ENCODE results near the gene CAMK2B. TPM values are rescaled to one million over a fixed set of nuclear protein-coding genes. Genes with fewer than 3 reads are reported as not detected.

CAMK2B gene
- total and polyA plus RNA-seq, 7 donors, result 0.23 to 3.2 (median 1.5) TPM; not detected in 1

GRCh38 chr7:44251269-44251668, 74.1 kb downstream of the CAMK2B start:
- Histone ChIP-seq H3K4me1 (no peaks in the 10 kb centered on the region), H3K36me3 (no peaks in the 10 kb centered on the region), H3K27ac (no peak overlapping the region), H3K9me3 (no peaks in the 10 kb centered on the region), H3K27me3 (no peaks in the 10 kb centered on the region), H3K4me3 (no peak overlapping the region)
- TF ChIP-seq POLR2AphosphoS5 (IDR thresholded peaks at IDR 0.05) (no peak), POLR2A (IDR thresholded peaks at IDR 0.05) (no peak), CTCF (IDR thresholded peaks at IDR 0.05) (no peak), EP300 (IDR thresholded peaks at IDR 0.05) (no peak)
- no peak for DNase-seq
- WGBS, 2 donors, result 90 to 91% methylated on average over 10 of the region's 10 CpGs
- intact Hi-C loops (cut with DNase I), result no loop called here

GRCh38 chr7:44249639-44250234, 75.7 kb downstream of the CAMK2B start:
- intact Hi-C loops (cut with DNase I), result no loop called here
- Histone ChIP-seq H3K36me3 (no peaks in the 10 kb centered on the region), H3K27me3 (no peaks in the 10 kb centered on the region), H3K4me1 (no peaks in the 10 kb centered on the region), H3K4me3 (no peak overlapping the region), H3K27ac (no peak overlapping the region), H3K9me3 (no peaks in the 10 kb centered on the region)
- WGBS, 2 donors, result 74 to 85% methylated on average over 15 of the region's 15 CpGs
- DNase-seq, result no peak
- TF ChIP-seq CTCF (IDR thresholded peaks at IDR 0.05) (no peak), EP300 (IDR thresholded peaks at IDR 0.05) (no peak)

GRCh38 chr7:44247868-44248651, 77.3 kb downstream of the CAMK2B start:
- Histone ChIP-seq H3K4me1 (no peaks in the 10 kb centered on the region), H3K4me3 (no peak overlapping the region), H3K36me3 (no peaks in the 10 kb centered on the region), H3K9me3 (no peaks in the 10 kb centered on the region), H3K27me3 (no peaks in the 10 kb centered on the region), H3K27ac (no peak overlapping the region)
- DNase-seq, result no peak
- intact Hi-C loops (cut with DNase I), result no loop called here
- TF ChIP-seq CTCF (IDR thresholded peaks at IDR 0.05), result no peak
- no peak for TF ChIP-seq POLR2AphosphoS5 (IDR thresholded peaks at IDR 0.05)
- TF ChIP-seq POLR2A (IDR thresholded peaks at IDR 0.05), result no peak
- TF ChIP-seq EP300 (IDR thresholded peaks at IDR 0.05), result no peak
- 82 to 84% methylated on average over 10 of the region's 10 CpGs for WGBS, 2 donors

GRCh38 chr7:44246396-44247113, 78.8 kb downstream of the CAMK2B start:
- intact Hi-C loops (cut with DNase I), result no loop called here
- no peaks in the 10 kb centered on the region for H3K9me3 ChIP-seq
- no peak for TF ChIP-seq CTCF (IDR thresholded peaks at IDR 0.05)
- no peak for TF ChIP-seq POLR2AphosphoS5 (IDR thresholded peaks at IDR 0.05)
- no peak for TF ChIP-seq EP300 (IDR thresholded peaks at IDR 0.05)
- no peak for TF ChIP-seq POLR2A (IDR thresholded peaks at IDR 0.05)

More at GRCh38 chr7:44246396-44247113, 78.8 kb downstream of the CAMK2B start:
- Histone ChIP-seq H3K4me1 (peaks cover 0 to under 1% (median 0%) of the 10 kb centered on the region in 4 donors), H3K36me3 (no peaks in the 10 kb centered on the region), H3K27ac (no peak overlapping the region), H3K27me3 (peaks cover 0 to 9% (median 0%) of the 10 kb centered on the region in 3 donors), H3K4me3 (no peak overlapping the region)
- no peak for DNase-seq
- 93 to 94% methylated on average over 7 of the region's 7 CpGs for WGBS, 2 donors

Measured in sigmoid colon (tissue), 7 donors.